GM18505 (cell line): ENCODE results near the gene GDI2.
"Not testable (repeated sequence)": the region's sequence is repeated elsewhere in the genome, so short reads cannot be mapped to it uniquely, and the experiment has no call there.

Source experiments
- ATAC-seq: cut with Tn5 transposase; IDR thresholded peaks from one replicate; pipeline ENCODE4 v1.9.1; 2021; ENCODE audit not compliant: unreplicated experiment
- POLR2A ChIP-seq: IDR thresholded peaks from 4 replicates; pipeline ENCODE4 v1.6.1; 2011; ENCODE audit warnings: borderline replicate concordance; ENCODE audit not compliant: insufficient read depth, insufficient read length; ENCODE audit errors: extremely low read depth

GDI2 gene

GRCh38 chr10:5789626-5790025, 23.6 kb downstream of the GDI2 start:
- ATAC-seq, result no peak
- TF ChIP-seq POLR2A, result no peak

DNA sequence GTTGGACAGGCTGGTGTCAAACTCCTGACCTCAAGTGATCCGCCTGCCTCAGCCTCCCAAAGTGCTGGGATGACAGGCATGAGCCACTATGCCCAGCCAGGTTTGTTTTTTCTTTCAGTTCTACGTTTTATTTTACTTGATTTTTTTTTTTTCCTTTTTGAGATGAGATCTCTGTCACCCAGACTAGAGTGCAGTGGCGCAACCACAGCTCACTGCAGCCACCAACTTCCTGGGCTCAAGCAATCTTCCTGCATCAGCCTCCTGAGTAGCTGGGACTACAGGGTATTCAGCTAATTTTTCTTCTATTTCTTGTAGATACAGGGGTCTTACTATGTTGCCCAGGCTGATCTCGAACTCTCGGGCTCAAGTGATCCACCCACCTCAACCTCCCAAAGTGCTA, 24.3 kb downstream of the GDI2 start:
- no peak for TF ChIP-seq POLR2A
- no peak for ATAC-seq

DNA sequence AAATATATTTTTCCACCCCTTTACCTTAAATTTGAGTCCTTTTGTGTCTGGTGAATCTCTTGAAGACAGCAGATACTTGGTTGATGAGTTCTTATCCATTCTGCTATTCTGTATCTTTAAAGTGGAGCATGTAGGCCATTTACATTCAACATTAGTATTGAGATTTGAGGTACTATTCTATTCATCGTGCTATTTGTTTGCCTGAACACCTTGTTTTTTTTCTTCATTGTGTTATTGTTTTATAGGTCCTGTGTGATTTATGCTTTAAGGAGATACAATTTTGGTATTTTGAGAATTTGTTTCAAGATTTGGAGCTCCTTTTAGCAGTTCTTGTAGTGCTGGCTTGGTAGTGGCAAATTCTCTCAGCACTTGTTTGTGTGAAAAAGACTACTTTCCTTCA, 29.9 kb downstream of the GDI2 start:
- ATAC-seq, result no peak

GRCh38 chr10:5782174-5782573, 31.1 kb downstream of the GDI2 start:
- TF ChIP-seq POLR2A, result no peak
- ATAC-seq, result no peak

More for the DNA sequence above, 29.9 kb downstream of the GDI2 start:
- no peak for TF ChIP-seq POLR2A

DNA sequence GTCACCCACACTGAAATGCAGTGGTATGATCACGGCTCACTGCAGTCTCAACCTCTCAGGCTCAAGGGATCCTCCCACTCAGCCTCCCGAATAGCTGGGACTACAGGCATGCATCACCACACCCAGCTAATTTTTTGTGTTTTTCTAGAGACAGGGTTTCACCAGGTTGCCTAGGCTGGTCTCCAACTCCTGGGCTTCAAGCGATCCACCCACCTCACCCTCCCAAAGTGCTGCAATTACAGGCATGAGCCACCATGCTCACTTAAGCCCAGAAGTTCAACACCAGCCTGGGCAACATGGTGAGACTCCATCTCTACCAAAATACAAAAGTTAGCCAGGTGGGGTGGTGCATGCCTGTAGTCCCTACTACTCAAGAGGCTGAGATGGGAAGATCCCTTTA, 33.5 kb downstream of the GDI2 start:
- no peak for TF ChIP-seq POLR2A
- ATAC-seq, result no peak

- not testable (repeated sequence) for ATAC-seq
Observed at GRCh38 chr10:5777758-5778157, 35.5 kb downstream of the GDI2 start.

DNA sequence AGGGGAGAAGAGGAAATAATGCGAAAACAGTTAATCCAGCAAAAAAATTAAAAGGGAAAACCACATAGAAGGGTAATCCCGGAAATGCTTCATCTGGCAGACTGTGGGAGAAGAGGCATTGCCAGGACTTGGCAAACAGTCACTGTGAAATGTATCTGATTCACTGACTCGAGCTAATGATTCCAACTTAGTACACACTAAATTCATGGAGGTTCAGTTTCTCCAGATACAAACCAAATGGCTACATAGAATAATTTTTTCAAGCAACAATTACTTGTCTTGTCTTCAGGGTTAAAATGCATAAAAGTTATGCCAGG, 36.4 kb downstream of the GDI2 start:
- ATAC-seq, result no peak
- no peak for TF ChIP-seq POLR2A

GRCh38 chr10:5776136-5776880, 36.9 kb downstream of the GDI2 start:
- no peak for ATAC-seq
- TF ChIP-seq POLR2A, result no peak

- TF ChIP-seq POLR2A, result no peak
Observed at GRCh38 chr10:5775685-5776084, 37.5 kb downstream of the GDI2 start.

DNA sequence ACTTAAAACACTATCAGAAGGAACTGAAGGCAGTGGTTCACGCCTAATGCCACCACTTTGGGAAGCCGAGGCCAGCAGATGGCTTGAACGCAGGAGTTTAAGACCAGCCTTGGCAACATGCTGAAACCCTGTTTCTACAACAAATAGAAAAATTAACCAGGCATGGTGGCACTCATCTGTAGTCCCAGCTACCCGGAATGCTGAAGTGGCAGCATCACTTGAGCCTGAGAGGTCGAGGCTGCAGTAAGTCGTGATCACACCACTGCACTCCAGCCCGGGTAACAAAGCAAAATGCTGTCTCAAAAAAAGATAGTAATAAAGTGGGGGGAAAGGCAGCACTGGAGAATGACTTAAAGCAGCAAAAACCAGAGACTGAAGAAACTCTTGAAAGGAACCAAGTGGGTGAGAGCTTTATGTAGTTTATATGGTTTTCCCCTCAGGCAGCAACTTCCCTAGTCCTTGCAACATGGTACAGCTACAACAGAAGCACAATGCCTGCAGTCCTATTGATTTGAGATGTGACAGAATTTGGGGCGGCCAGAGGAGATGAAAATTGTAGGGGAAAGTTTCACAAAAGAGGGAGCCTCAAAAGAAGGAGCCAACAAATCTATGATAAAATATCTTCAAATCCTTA, 38.1 kb downstream of the GDI2 start:
- ATAC-seq, result no peak
- TF ChIP-seq POLR2A, result no peak

More at GRCh38 chr10:5775685-5776084, 37.5 kb downstream of the GDI2 start:
- no peak for ATAC-seq

GRCh38 chr10:5766189-5766588, 47.0 kb downstream of the GDI2 start:
- no peak for ATAC-seq
- TF ChIP-seq POLR2A, result no peak

GRCh38 chr10:5765617-5766016, 47.6 kb downstream of the GDI2 start:
- ATAC-seq, result no peak
- TF ChIP-seq POLR2A, result no peak

DNA sequence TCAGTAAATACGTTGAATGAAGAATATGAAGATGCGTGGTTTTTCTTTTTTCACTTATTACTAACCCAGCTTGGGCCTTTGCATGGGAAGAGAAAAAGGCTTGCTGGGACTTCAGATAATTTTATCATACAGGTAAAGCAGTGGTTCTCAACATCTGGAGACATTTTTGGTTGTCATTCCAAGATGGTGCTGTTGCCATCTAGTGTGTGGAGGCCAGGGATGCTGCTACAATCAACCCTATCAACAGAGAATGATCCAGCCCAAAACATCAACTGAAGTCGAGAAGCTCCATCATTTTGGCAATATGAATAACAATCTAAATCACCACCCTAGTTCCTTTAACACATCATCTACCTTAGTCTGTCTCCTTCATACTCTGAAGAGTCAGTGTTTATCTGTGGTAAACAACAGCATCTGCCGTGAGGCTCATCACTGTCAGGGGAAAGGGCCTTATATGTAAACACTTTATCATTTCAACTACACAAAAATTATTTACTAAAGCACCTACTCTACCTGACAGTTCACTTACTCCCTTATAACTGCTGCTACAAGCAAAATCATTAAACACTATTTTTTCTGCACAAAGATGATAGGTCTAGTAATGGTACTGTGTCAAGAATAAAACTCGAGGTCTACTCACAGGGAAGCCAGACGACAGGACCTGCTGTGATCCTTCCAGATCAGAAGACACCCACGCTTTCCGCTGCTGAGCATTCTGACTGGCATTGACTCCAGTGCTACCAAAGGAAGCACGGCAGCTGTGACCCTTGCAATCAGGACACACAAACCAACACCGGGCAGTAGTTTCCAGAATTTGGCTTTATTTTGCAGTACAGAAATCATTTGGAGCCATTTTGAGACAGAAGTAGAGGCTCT, 48.6 kb downstream of the GDI2 start:
- no peak for TF ChIP-seq POLR2A
- no peak for ATAC-seq

DNA sequence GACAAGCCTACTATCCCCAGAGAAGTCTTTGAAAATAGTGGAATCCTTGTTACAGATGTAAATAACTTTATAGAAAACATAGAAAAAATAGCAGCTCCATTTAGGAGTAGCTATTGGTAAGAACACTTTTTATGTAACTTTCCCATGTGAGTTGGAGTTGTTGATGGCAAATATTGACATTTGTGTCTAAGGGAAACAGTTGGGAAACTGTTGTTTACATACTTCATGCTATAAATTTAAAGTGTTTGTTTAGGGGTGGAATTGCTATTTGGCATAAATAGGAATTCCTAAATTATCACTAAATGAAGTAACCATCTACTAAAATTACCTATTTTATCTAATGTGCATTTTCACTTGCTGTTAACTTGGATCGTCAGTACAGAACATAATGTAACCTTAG, 50.7 kb downstream of the GDI2 start:
- ATAC-seq, result no peak
- no peak for TF ChIP-seq POLR2A
